B cell (primary cell): ENCODE results near the gene PLD3.

ENCODE experiments used
- CTCF ChIP-seq: fragments of 200-600 bp; IDR thresholded peaks from one replicate; pipeline ENCODE4 v1.8.0; 2022; ENCODE audit warnings: antibody characterized with exemption, mild to moderate bottlenecking
- EZH2 ChIP-seq: IDR thresholded peaks from 2 replicates; pipeline ENCODE4 v1.6.1; 2012; ENCODE audit warnings: borderline replicate concordance, low read depth, mild to moderate bottlenecking, moderate library complexity, low read length; ENCODE audit not compliant: insufficient read depth, poor library complexity, severe bottlenecking

GRCh38 chr19:40390084-40390742 lies 41.7 kb downstream of the PLD3 start, which contains the start of gene HIPK4:
- TF ChIP-seq EZH2: no peak
- TF ChIP-seq CTCF: no peak
